Left colon (tissue), 2 donors: ENCODE measurements around the gene HTR7. TPM values are rescaled to one million over a fixed set of nuclear protein-coding genes. Genes with fewer than 3 reads are reported as not detected.
A peak's percentile ranks its signal among the peaks of the same experiment; 100 is the strongest.
"Not testable (repeated sequence)": the region's sequence is repeated elsewhere in the genome, so short reads cannot be mapped to it uniquely, and the experiment has no call there.

Experiments
- ATAC-seq: fragments of 200-7000 bp; cut with Tn5 transposase; one replicate; pipeline ENCODE4 v1.9.1; 2020; ENCODE audit warnings: mild to moderate bottlenecking, moderate library complexity
- DNase-seq, 2 donors: peaks; one replicate each; pipeline ENCODE4 v3.0.0-alpha.2; 2020
- intact Hi-C, 2 donors: fragments of 100-400 bp; cut with DNase I in 1 of 2; cut with micrococcal nuclease in 1 of 2; formaldehyde crosslinking; loops; one replicate each; pipeline versions ENCODE4 v1.11.2 to v1.14.0; 2022; cut with DNase I, micrococcal nuclease
- total RNA-seq, 2 donors: library from RNA; stranded (reverse); fragmentation: NEBNext Ultra II Directional; extraction: Animal tissue kit (Norgen Biotek cat#: 25700); gene quantifications; one replicate each; pipeline ENCODE4 v1.2.1, GENCODE V29; 2021
- donor health status: DM: no; HTN: no; CAD: no.
- donor health status: DM: yes; HTN: yes; CAD: no.

HTR7 gene
- total RNA-seq, 2 donors from 2014 or later: 0.21 to 0.61 TPM

- intact Hi-C loops: no loop called here
- no peak for ATAC-seq
- no peak for DNase-seq
These were observed 5.2 kb upstream of the HTR7 start for GRCh38 chr10:90862908-90863514.

GRCh38 chr10:90860790-90861189 is 3.0 kb upstream of the HTR7 start:
- no peak for DNase-seq
- intact Hi-C loops: no loop called here

DNA sequence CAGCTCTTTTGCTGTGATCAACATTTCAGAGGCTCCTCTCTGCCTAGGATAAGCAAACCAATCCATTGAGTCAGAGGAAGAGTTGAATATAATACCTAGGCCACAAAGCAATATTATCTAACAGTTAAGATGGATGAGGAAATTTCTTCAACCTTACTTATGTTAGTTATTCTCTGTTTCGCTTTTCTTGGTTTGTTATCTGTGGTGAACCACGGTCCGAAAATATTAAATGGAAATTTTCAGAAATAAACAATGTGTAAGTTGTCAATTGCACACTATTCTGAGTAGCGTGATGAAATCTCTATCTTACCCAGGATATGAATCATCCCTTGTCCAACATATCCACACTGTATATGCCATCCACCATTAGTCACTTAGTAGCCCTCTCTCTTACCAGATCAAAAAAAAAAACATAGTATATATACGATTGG is 1.5 kb upstream of the HTR7 start:
- DNase-seq (no peak), ATAC-seq (no peak)
- intact Hi-C loops: loop anchor here in 1 of 2 donors (10.0 kb wide), 1 partner anchor 1065 kb away; no protein-coding TSS in a partner anchor

More at GRCh38 chr10:90860790-90861189, 3.0 kb upstream of the HTR7 start:
- ATAC-seq: no peak

- no peak for ATAC-seq
- DNase-seq: no peak
- intact Hi-C loops: loop anchor here in 1 of 2 donors (10.0 kb wide), 1 partner anchor 1064 kb away; no protein-coding TSS in a partner anchor
These were observed 676 bp upstream of the HTR7 start for GRCh38 chr10:90858461-90858968.

- DNase-seq (peak in 1 of 2 donors; percentile 7), ATAC-seq (no peak)
- intact Hi-C loops: loop anchor here in 1 of 2 donors (10.0 kb wide), 1 partner anchor 1062 kb away; no protein-coding TSS in a partner anchor
These were observed 740 bp downstream of the HTR7 start for GRCh38 chr10:90856964-90857634.

- ATAC-seq (no peak), DNase-seq (no peak)
- intact Hi-C loops: loop anchor here in 1 of 2 donors (10.0 kb wide), 1 partner anchor 1061 kb away; no protein-coding TSS in a partner anchor
These were observed 1.6 kb downstream of the HTR7 start for GRCh38 chr10:90856261-90856660.

GRCh38 chr10:90855126-90855525 is 2.7 kb downstream of the HTR7 start:
- intact Hi-C loops: loop anchor here in 1 of 2 donors (10.0 kb wide), 1 partner anchor 1060 kb away; no protein-coding TSS in a partner anchor
- ATAC-seq (no peak), DNase-seq (no peak)

GRCh38 chr10:90849956-90850749 is 7.7 kb downstream of the HTR7 start:
- DNase-seq (no peak), ATAC-seq (no peak)
- intact Hi-C loops: loop anchor here in 1 of 2 donors (10.0 kb wide), 1 partner anchor 1055 kb away; no protein-coding TSS in a partner anchor

DNA sequence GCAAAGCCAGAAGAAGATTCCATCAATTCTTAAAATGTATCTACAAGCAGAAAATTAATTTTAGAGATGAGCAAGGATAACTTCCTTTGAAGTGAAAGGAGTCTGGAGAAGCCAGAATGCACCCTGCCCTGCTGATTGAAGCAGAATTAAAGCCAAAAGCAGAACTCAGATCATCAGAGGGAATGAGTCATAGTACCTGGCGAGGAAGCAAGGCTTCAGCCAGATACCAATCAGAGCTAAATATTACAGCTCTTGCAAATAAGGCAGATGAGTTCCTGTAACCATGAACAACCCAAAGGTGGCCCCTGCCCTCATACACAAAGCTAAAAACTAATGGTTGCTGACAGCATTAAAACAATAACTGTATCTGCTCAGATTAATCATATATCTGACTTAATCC is 10.4 kb downstream of the HTR7 start:
- intact Hi-C loops: no loop called here
- DNase-seq: no peak

DNA sequence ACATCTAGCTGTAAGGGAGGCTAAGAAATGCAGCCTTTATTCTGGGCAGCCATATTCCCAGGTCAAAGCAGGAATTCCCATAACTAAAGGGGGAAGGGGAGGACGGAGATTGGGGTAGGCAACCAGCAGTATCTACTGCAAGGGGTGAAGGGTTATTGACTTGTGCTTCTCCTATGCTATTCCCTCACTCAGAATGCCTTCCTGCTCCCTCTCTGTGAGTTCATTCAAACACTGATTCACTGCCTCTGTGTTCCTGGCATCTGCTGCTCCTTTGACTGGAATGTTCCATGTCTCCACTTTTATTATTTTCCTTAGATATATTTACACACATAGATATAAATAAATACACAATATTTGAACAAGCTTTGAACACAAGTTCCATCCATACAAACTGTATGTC is 11.1 kb downstream of the HTR7 start:
- intact Hi-C loops: no loop called here
- no peak for ATAC-seq

More for the DNA sequence above, 10.4 kb downstream of the HTR7 start:
- no peak for ATAC-seq

DNA sequence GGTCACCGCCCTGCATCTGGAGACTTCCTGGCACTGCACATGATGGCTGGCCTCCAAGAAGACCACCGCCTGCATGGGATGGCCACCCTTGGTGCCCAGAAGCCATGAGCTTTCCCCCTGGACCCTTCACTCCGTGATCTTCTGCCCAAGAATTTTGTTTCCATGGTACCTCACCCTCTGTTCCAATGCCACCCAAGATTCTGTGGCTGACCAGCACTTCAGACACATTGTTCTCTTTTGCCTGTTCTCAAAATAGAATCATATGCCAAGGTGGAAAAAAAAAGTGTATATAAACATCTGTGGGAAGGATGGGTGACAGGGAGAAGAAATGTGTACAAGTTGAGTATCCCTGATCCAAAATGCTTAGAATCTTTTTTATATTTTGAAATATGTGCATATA is 12.1 kb downstream of the HTR7 start:
- DNase-seq (no peak), ATAC-seq (no peak)
- intact Hi-C loops: no loop called here

More for the DNA sequence above, 11.1 kb downstream of the HTR7 start:
- no peak for DNase-seq

DNA sequence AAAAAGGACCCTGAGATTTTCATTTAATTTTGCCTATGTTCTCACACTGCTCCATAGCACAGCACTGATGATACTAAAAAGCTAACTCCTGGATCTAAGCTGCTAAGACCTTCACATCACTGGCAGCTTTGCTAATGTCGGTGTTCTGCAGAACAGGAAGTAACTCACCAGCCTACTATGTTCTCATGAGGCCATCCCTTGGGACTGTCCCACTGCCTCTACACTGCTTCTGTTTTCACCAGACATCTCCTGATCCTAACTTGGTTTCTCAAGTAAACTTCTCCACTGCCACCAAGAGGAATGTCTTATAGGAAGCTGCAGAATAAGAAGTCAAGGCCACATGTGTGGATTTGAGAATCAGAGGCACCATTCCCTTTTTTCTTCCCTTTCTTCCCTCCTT is 15.1 kb downstream of the HTR7 start:
- DNase-seq: no peak
- no peak for ATAC-seq

GRCh38 chr10:90837486-90837885 is 20.4 kb downstream of the HTR7 start:
- DNase-seq: no peak
- intact Hi-C loops: no loop called here
- ATAC-seq: no peak

More for the DNA sequence above, 15.1 kb downstream of the HTR7 start:
- intact Hi-C loops: no loop called here

DNA sequence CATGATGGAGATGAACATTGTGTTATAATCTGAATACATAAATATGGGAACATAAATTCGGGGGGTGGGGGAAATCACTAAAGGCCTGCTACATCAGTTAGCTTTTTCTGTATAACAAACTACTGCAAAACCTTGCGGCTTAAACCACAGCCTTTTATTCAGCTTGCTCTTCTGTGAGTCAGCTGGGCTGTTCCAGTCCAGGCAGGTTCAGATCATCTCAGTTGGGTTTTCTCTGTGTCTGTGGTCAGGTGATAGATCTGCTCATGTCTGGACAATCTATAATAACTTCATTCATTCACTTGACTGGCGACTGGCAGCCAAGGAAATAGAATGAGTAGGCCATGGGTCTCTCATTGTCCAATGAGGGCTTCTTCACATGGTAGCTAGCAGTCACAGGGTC is 23.5 kb downstream of the HTR7 start:
- DNase-seq: no peak
- no peak for ATAC-seq
- intact Hi-C loops: no loop called here

DNA sequence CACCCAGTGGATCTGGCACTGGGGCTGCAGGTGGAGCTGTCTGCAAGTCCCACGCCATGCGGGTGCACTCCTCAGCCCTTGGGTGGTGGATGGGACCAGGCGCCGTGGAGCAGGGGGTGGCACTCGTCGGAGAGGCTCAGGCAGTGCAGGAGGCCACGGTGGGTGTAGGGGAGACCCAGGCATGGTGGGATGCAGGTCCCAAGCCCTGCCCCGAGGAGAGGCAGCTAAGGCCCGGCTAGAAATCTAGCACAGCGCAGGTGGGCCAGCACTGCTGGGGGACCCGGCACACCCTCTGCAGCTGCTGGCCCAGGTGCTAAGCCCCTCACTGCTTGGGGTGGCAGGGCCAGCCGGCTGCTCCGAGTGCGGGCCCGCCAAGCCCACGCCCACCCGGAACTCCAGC is 25.7 kb downstream of the HTR7 start:
- intact Hi-C loops: no loop called here
- DNase-seq (no peak), ATAC-seq (no peak)

GRCh38 chr10:90822508-90822907 is 35.3 kb downstream of the HTR7 start:
- DNase-seq (no peak), ATAC-seq (no peak)
- intact Hi-C loops: no loop called here

DNA sequence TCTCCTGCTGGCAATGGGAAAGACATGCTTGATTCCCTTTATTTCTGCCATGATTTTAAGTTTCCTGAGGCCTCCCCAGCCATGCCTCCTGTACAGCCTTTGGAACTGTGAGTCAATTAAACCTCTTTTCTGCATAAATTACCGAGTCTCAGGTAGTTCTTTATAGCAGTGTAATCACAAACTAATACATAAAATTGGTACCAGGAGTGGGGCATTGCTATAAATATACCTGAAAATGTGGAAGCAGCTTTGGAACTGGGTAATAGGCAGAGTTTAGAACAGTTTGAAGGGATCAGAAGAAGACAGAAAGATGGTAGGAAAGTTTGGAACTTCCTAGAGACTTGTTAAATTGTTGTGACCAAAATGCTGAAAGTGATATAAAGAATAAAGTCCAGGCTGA is 36.0 kb downstream of the HTR7 start:
- not testable (repeated sequence) for ATAC-seq

DNA sequence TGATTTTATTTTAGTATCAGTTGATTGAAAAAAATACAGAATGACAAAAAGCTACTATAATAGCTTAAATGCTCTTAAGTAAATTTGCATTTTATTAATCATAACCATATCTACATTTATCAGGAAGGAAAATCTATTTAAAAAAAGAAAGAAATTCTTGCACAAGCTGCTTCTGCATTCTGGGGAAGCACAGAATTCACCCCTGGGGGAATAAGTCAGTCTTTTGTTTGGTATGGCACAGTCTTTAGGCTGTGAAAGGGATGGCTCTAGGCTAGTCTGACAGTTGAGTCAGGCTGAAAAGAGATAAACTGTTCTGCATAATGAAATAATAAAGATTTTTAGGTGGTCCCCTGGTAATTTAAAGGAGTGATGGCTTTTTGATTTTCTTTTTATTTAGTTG is 37.9 kb downstream of the HTR7 start:
- intact Hi-C loops: no loop called here
- ATAC-seq (no peak), DNase-seq (no peak)

More for the DNA sequence above, 36.0 kb downstream of the HTR7 start:
- intact Hi-C loops, DNase-seq: not testable (repeated sequence)

- no peak for ATAC-seq
- no peak for DNase-seq
- intact Hi-C loops: no loop called here
These were observed 39.1 kb downstream of the HTR7 start for GRCh38 chr10:90818736-90819135.
